ENCODE data around the gene DDX51. TPM values are rescaled to one million over a fixed set of nuclear protein-coding genes. Genes with fewer than 3 reads are reported as not detected.

Gene DDX51
- total RNA-seq, 2 donors from 2014 or later, result 16.1 to 27.4 TPM

DNA sequence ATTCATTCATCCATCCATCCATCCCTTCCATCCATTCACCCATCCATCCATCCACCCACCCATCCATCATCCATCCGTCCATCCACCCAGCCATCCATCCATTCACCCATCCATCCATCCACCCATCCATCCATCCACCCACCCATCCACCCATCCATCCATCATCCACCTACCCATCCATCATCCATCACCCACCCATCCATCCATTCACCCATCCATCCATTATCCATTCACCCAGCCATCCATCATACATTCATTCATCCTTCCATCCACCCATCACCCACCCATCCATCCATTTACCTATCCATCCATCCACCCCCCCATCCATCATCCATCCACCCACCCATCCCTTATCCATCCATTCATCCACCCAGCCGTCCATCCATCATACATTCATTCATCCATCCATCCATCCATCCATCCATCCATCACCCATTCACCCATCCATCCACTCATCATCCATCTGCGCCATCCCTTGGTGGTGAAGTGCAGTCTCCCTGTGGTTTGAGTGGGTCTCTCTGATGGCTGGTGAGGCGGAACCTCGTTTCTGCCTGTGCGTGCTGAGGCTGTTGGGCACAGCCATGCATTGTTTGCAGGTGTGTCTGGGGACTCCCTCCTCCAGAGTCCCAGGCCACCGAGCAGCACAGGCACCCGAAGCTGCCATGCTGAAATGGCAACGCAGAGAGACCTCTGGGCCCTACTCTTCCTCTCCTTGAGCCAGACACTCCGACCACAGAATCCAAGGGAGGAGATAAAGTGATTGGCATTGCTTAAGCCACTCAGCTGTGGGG, 22.9 kb upstream of the DDX51 start:
- H3K4me1 ChIP-seq, result no peaks in the 10 kb centered on the region
- ATAC-seq, result no peak
- intact Hi-C loops (cut with DNase I), result no loop called here

DNA sequence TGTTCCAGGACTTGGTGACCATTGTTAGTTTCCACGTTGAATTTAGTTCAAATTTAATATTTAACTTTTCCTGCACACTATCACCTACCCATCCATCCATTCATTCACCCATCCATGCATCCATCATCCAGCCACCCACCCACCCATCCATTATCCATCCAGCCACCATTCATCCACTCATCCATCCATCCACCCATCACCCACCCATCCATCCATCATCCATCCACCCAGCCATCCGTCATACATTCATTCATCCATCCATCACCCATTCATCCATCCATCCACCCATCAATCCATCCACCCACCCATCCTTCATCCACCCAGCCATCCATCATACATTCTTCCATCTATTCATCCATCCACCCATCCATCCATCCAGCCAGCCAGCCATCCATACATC, 22.0 kb upstream of the DDX51 start:
- TF ChIP-seq POLR2A (IDR thresholded peaks at IDR 0.05), result no peak
- TF ChIP-seq, protein P1, sequence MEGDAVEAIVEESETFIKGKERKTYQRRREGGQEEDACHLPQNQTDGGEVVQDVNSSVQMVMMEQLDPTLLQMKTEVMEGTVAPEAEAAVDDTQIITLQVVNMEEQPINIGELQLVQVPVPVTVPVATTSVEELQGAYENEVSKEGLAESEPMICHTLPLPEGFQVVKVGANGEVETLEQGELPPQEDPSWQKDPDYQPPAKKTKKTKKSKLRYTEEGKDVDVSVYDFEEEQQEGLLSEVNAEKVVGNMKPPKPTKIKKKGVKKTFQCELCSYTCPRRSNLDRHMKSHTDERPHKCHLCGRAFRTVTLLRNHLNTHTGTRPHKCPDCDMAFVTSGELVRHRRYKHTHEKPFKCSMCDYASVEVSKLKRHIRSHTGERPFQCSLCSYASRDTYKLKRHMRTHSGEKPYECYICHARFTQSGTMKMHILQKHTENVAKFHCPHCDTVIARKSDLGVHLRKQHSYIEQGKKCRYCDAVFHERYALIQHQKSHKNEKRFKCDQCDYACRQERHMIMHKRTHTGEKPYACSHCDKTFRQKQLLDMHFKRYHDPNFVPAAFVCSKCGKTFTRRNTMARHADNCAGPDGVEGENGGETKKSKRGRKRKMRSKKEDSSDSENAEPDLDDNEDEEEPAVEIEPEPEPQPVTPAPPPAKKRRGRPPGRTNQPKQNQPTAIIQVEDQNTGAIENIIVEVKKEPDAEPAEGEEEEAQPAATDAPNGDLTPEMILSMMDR (IDR thresholded peaks at IDR 0.05), result no peak
- 78 to 92% methylated on average over 2 of the region's 2 CpGs for WGBS, 2 donors
- no peak overlapping the region for H3K27ac ChIP-seq
- intact Hi-C loops (cut with DNase I), result no loop called here
- no peaks in the 10 kb centered on the region for H3K36me3 ChIP-seq (replicated peaks in 1 of 2; ENCODE audit: insufficient read depth in 1 of 2, low read depth in 2 of 2)
- ATAC-seq (no peak), DNase-seq (no peak)
- no peaks in the 10 kb centered on the region for H3K4me1 ChIP-seq
- no peak overlapping the region for H3K4me3 ChIP-seq
- H3K27me3 ChIP-seq, result peaks cover 0 to 7% of the 10 kb centered on the region in 2 donors
- no peaks in the 10 kb centered on the region for H3K9me3 ChIP-seq

More for the DNA sequence above, 22.9 kb upstream of the DDX51 start:
- Histone ChIP-seq H3K9me3 (no peaks in the 10 kb centered on the region), H3K4me3 (no peak overlapping the region), H3K27me3 (peaks cover 0 to 13% of the 10 kb centered on the region in 2 donors), H3K36me3 (replicated peaks in 1 of 2; ENCODE audit: insufficient read depth in 1 of 2, low read depth in 2 of 2) (no peaks in the 10 kb centered on the region), H3K27ac (no peak overlapping the region)
- DNase-seq, result no peak
- TF ChIP-seq POLR2A (IDR thresholded peaks at IDR 0.05), result no peak
- TF ChIP-seq, protein P1 (IDR thresholded peaks at IDR 0.05), result no peak
- 80 to 86% methylated on average over 6 to 10 of the region's 10 CpGs for WGBS, 2 donors

DNA sequence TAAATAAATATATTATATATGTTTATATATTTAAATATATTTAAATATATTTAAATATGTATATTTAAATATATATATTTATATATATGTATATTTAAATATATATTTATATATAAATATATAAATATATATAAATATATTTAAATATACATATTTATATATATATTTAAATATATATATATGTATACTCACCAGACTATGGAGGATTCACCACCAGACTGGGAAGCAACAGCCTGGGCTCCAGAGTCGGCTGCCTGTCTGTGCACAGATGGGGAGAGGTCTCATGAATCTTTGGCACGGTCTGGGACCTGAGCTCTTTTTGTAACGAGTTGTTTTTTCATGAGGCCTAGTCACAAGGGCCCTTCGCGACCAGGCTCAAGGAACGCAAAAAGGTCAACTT, 21.5 kb upstream of the DDX51 start:
- H3K4me1 ChIP-seq, result no peaks in the 10 kb centered on the region
- H3K27ac ChIP-seq, result no peak overlapping the region
- H3K9me3 ChIP-seq, result no peaks in the 10 kb centered on the region
- intact Hi-C loops (cut with DNase I), result no loop called here
- DNase-seq (no peak), ATAC-seq (no peak)
- TF ChIP-seq, protein P1 (IDR thresholded peaks at IDR 0.05), result no peak
- TF ChIP-seq POLR2A (IDR thresholded peaks at IDR 0.05), result no peak
- H3K36me3 ChIP-seq (replicated peaks in 1 of 2; ENCODE audit: insufficient read depth in 1 of 2, low read depth in 2 of 2), result no peaks in the 10 kb centered on the region
- peaks cover 0 to 2% of the 10 kb centered on the region in 2 donors for H3K27me3 ChIP-seq
- H3K4me3 ChIP-seq, result no peak overlapping the region
- 95% methylated on average over 6 of the region's 6 CpGs for WGBS, 2 donors

DNA sequence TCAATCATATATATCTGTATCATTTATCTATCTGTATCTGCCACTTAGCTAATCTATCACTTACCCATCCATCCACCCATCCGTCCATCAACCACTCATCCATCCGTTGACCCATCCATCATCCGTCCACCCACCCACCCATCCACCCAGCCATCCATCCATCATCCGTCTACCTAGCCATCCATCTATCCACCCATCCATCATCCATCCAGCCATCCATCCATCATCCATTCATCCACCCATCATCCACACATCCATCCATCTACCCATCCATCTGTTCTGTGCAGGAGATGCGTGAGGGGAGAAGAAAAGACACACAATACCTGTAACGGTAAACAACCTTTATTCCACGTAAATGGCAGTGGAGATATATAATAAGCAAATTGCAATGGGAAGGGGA, 20.3 kb upstream of the DDX51 start:
- Histone ChIP-seq H3K4me1 (no peaks in the 10 kb centered on the region), H3K36me3 (replicated peaks in 1 of 2; ENCODE audit: insufficient read depth in 1 of 2, low read depth in 2 of 2) (no peaks in the 10 kb centered on the region), H3K4me3 (no peak overlapping the region), H3K9me3 (no peaks in the 10 kb centered on the region), H3K27ac (no peak overlapping the region), H3K27me3 (no peaks in the 10 kb centered on the region)
- TF ChIP-seq POLR2A (IDR thresholded peaks at IDR 0.05), result no peak
- TF ChIP-seq, protein P1 (IDR thresholded peaks at IDR 0.05), result no peak
- DNase-seq (no peak), ATAC-seq (no peak)
- intact Hi-C loops (cut with DNase I), result no loop called here
- WGBS, 2 donors, result 70 to 75% methylated on average over 7 of the region's 7 CpGs

DNA sequence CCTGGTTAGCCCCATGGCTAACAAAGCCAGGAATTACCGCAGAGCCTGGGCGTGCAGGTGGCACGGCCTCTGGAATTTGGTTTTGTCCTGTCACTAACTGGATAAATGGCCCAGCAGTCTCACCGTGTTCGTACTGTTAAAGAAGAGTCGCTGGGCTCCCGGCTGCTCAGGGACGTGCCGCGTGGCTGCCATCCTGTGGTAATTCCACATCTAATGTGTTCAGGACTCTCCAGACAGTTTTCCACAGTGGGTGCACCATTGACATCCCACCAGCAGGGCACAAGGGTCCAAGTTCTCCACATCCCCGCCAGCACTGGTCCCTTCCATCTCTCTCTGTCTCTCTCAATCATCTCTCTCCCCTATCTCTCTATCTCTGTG, 19.8 kb upstream of the DDX51 start:
- H3K4me1 ChIP-seq, result no peaks in the 10 kb centered on the region
- H3K4me3 ChIP-seq, result no peak overlapping the region
- intact Hi-C loops (cut with DNase I), result no loop called here
- no peak for DNase-seq
- TF ChIP-seq POLR2A (IDR thresholded peaks at IDR 0.05), result no peak
- TF ChIP-seq, protein P1 (IDR thresholded peaks at IDR 0.05), result peak in 1 of 7 experiments; percentile 6
- no peak for ATAC-seq
- no peaks in the 10 kb centered on the region for H3K9me3 ChIP-seq
- no peaks in the 10 kb centered on the region for H3K36me3 ChIP-seq (replicated peaks in 1 of 2; ENCODE audit: insufficient read depth in 1 of 2, low read depth in 2 of 2)
- 32 to 38% methylated on average over 8 to 11 of the region's 11 CpGs for WGBS, 2 donors
- H3K27me3 ChIP-seq, result no peaks in the 10 kb centered on the region
- no peak overlapping the region for H3K27ac ChIP-seq
